Mammary epithelial cell (primary cell): ENCODE data around the gene ZMIZ1.

Source experiments
- EZH2 ChIP-seq: IDR thresholded peaks from 2 replicates; pipeline ENCODE4 v1.6.1; 2012; ENCODE audit warnings: low read length, inconsistent platforms, borderline replicate concordance
- TF ChIP-seq, protein P1 (sequence below), 2 donors: IDR thresholded peaks in 1 of 2; conservative IDR thresholded peaks in 1 of 2; 2 replicates each; pipeline ENCODE4 v1.5.1; 2011 to 2012; ENCODE audit warnings: inconsistent platforms in 2 of 2, low read length in 2 of 2, mild to moderate bottlenecking in 2 of 2, control low read depth in 1 of 2, low read depth in 1 of 2; ENCODE audit not compliant: insufficient read depth in 1 of 2; ENCODE audit errors: extremely low read depth in 1 of 2

DNA sequence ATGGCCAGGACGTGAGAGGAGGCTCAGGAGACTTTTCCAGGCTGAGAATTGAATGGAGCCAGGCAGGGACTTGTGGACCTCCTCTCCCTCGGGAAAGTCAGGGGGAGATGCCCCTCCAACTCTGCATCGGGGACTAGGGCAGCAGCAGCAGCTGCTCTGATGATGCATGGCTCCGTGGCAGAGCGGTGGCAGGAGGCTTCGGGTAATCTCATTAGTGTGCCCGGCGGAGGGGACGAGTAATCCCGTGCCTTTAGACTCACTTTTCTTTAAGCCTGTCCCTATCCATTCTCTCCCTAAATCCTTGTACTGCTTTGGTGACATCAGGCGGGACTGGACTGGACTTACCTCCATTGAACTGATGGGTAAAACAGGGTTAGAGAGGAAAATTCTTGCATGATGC is 75.1 kb downstream of the ZMIZ1 start:
- TF ChIP-seq, protein P1, sequence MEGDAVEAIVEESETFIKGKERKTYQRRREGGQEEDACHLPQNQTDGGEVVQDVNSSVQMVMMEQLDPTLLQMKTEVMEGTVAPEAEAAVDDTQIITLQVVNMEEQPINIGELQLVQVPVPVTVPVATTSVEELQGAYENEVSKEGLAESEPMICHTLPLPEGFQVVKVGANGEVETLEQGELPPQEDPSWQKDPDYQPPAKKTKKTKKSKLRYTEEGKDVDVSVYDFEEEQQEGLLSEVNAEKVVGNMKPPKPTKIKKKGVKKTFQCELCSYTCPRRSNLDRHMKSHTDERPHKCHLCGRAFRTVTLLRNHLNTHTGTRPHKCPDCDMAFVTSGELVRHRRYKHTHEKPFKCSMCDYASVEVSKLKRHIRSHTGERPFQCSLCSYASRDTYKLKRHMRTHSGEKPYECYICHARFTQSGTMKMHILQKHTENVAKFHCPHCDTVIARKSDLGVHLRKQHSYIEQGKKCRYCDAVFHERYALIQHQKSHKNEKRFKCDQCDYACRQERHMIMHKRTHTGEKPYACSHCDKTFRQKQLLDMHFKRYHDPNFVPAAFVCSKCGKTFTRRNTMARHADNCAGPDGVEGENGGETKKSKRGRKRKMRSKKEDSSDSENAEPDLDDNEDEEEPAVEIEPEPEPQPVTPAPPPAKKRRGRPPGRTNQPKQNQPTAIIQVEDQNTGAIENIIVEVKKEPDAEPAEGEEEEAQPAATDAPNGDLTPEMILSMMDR (conservative IDR thresholded peaks at IDR 0.05 in 1 of 2, IDR thresholded peaks at IDR 0.05 in 1 of 2; ENCODE audit: extremely low read depth in 1 of 2, insufficient read depth in 1 of 2, low read depth in 1 of 2, low read length in 2 of 2), result no peak
- TF ChIP-seq EZH2, result no peak
